Activated CD4-positive, alpha-beta T cell treated with anti-CD3 and anti-CD28 coated beads, Interleukin-10, Interleukin-2, amounts not matched to agents 100 ng/mL and 50 ng/mL, durations not matched to agents 16 hours and 8 hours (primary cell): ENCODE measurements around the gene POLDIP3.

Experiments used
- DNase-seq: peaks from one replicate; pipeline ENCODE4 v3.0.0-alpha.2; 2020

The POLDIP3 gene

GRCh38 chr22:42641801-42642413 lies 27.2 kb upstream of the POLDIP3 start:
- no peak for DNase-seq

DNA sequence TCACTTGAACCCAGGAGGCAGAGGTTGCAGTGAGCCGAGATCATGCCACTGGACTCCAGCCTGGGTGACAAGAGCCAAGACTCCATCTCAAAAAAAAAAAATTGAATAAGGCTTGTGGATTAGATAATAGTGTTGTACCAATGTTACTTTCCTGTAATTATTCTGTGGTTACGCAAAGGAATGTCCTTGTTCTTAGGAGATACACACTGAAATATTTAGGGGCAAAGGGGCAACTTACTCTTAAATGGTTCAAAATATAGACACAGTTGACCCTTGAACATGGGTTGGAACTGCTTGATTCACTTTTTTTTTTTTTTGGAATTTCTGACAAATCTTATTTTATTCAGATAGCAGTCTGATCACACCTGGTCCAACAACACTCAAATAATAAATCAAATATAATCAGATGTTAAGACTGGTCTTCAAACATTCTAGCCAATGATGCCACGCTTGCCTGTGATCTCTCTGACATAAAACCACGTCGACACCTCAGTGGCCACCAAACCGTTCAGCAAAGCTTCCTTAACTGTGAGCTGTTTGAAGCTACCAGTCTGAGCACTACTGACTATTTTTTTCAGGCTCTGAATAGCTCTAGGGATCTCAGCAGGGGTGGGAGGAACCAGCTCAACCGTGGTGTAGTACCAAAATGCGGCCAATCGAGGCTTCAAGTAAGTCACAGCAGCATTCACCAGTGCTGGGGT lies 25.0 kb upstream of the POLDIP3 start:
- DNase-seq: no peak

DNA sequence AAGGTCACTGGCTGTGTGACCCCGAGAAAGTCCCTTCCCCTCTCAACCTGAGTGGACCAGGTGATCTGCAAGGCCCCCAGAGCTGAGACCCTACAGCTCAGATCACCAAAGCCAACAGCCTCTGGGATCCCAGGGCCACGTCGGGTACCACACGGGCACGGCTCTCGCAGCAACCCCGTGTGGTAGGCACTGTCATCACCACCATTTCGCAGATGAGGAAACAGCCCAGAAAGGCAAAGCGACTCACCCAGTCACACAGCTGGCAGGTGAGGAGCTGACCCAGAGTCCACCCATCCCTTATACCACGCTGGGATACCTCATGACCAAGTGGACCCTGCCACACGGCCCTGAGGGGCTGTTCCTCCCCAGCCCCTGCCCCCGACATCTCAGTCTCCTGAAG lies 22.9 kb upstream of the POLDIP3 start:
- DNase-seq: no peak

GRCh38 chr22:42636506-42636905 lies 21.8 kb upstream of the POLDIP3 start:
- DNase-seq: no peak

GRCh38 chr22:42635531-42635930 lies 20.8 kb upstream of the POLDIP3 start:
- no peak for DNase-seq

- no peak for DNase-seq
These were observed 18.3 kb upstream of the POLDIP3 start for GRCh38 chr22:42633013-42633412.

DNA sequence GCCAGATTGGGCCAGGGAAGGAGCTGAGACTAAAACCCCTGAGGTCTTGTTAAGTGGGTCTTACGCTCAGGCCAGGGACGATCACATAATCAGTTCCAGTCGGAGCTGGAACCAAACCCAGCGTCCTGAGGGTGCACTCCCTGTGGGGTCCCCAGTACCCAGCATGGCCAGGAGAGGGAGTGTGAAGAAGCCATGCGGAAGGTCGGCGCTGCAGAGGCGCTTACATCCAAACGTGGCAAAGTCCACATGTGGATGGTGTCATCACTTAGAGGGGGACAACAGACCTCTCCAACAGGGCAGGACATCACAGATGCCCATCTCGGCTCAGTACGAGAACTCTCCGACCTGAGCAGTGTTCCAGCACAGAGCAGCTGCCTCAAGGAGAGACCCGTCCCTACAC lies 17.4 kb upstream of the POLDIP3 start:
- no peak for DNase-seq

GRCh38 chr22:42630901-42631602 lies 16.4 kb upstream of the POLDIP3 start:
- no peak for DNase-seq

- no peak for DNase-seq
These were observed 15.5 kb upstream of the POLDIP3 start for GRCh38 chr22:42630211-42630610.

- no peak for DNase-seq
These were observed 13.3 kb upstream of the POLDIP3 start for GRCh38 chr22:42627981-42628380.

- no peak for DNase-seq
These were observed 12.4 kb upstream of the POLDIP3 start for GRCh38 chr22:42626951-42627625.

DNA sequence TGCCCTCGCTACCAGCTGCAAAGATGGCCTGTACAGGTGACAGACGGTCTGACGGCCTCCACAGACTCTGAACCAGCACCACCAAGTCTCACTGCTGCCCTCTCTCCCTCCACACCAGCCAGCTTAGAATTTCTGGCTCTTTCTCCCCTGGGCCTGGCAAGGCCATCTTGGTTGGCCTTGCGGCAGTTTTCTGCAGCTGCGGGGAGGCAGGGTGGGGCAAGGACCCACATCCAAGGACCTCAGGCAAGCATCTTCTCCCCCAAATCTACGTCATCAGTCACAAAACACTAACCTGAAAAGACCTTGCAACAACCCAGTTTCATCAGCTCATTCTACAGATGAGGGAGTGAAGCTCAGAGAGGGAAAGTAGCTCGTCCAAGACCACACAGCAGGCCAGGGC lies 11.7 kb upstream of the POLDIP3 start:
- DNase-seq: no peak

- DNase-seq: no peak
These were observed 10.7 kb upstream of the POLDIP3 start for GRCh38 chr22:42625416-42625815.

DNA sequence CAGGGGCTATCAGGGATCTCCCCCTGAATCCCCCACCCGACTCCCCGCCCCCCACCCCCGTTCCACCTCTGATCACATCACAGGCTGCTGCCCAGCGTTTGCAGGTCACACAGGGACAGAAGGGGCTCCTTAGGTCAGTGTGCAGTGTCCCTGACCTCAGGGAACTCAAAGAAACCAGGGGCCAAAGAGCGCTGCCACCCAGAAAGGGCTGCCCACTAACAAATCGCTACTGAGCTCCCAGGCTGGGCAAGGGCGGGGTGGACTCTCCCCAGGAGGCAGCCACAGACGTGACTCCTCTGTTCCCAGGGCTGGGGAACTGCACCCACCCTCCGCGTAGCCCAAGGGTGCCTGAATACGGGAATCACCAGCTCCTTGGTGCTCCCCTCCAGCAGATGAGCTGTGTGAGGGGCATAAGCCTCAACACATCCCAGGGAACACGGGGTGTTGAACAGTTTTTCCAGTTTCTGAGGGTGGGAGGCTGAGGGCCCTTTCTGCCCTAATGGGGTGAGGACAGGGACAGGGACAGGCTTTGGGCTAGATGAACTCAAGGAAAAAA lies 9.9 kb upstream of the POLDIP3 start:
- no peak for DNase-seq

- DNase-seq: no peak
These were observed 9.2 kb upstream of the POLDIP3 start for GRCh38 chr22:42623756-42624441.

DNA sequence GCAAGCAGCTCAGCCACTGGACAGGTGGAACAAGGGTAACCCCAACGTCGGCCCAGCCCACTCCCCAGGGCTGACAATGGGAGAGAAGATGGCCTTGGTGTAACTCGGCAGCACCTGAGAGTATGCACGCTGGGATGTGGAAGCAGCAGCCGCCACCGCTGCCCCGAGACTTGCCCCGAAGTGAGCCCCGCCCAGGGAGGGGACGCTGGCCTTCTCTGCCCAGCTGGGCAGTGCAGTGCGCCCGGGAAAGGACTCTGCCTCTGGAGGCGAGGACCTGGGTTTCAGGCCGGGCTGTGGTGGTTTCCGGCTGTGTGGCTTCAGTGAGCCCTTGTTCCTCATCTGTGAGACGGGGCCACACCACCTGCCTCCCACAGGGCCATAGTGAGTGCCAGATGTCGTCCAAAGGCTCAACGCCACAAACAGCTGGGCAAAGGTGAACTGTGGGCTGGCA lies 8.6 kb upstream of the POLDIP3 start:
- no peak for DNase-seq

DNA sequence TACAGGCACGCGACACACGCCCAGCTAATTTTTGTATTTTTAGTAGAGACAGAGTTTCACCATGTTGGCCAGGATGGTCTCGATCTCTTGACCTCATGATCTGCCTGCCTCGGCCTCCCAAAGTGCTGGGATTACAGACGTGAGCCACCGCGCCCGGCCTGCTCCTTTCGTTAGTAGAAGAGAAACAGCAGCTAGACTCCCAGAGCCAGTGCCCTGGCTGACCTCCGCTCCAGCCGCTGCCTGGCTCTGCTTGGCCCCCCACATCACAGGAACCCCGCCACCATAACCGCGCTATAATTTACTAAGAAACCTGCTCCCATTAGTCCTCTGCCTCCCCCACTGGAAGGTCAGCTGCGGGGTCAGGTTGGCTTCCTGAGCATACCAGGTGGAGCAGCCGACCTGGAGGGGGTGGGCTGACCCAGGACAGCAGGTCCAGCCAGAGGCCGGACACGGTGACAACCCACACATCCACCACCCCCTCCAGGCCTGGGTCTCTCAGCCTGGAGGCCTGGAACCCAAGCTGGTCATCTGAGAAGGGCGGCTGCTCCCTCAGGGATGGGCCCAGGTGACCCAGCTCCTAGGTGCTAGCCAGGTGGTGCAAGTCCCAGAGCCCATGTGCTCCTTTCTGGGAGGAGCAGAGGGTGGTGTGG lies 7.5 kb upstream of the POLDIP3 start:
- no peak for DNase-seq

DNA sequence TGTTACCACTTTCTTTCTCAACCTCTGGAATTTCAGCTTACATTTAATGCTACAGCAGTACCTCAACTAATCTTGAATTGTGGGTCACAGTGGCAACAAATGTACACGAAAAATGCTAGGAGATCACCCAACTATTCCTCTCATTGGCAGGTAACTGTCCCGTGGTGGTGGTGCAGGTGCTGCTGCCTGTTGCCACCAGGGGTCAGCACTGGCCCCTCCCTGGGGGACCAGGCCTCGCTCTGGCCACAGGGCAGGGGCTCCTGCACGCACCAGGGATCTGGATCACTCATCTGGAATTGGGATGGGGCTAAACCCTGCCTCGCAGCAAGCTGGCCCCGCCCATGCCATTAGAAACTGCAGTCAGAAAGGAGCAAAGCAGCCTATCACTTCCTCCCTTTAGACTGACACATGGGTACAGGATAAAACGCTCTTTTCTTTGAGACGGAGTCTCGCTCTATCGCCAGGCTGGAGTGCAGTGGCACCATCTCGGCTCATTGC lies 6.9 kb upstream of the POLDIP3 start:
- peak; percentile 61 for DNase-seq

DNA sequence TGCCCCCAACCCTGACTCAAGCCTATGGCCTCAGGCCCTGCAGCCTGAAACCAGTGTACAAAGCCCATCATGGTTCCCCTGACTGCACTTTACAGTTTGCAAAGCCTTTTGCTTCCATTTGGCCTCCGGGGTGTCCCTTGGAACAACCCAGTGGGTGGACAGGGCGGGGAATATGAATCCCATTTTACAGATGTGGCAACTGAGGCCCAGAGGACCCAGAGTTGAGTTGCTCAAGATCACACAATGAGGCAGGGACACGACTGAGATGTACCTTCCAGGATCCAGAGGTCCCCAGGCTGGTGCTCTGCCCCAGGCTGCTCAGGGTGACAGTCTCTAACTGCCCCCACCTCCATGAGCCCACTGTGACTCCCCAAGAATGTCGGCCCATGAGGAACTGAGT lies 5.4 kb upstream of the POLDIP3 start:
- no peak for DNase-seq

DNA sequence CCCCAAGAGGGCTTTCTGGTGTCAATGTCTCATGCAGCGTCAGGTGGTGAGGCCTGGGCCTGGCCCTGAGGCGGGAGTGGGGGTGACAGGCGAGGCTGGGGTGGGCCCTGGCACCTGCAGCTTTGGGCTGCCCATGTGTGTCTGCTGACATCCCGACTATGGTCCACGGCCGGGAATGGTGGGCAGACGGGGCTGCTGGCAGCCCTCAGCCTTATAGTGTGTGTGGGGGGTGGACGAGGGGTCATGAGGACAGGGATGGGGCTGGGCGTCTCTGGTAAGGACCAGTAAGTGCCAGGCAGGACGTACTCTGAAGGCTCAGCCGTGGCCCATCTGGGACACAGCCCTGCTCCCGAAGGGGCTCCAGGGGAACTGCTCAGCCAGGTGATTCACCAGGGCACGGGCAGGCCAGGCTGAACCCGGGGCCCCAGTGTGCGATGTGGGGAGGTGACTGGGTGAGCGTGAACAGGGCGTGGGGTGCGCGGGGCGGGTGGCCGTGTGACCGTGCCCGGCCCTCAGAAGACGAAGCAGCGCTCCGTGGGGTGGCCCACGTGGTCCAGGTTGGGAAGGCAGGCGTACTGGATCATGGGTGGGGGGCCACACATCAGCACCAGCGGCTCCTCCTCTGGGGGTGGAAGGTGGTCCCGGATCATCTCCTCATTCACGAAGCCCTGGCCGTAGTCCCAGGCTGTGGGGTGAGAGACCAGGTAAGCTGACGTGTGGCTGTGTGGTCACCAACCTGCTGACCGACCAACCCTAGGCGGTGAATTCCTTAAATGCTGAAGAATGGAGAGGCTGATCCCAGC lies 4.8 kb upstream of the POLDIP3 start:
- DNase-seq: no peak
